Activated T-cell treated with anti-CD3 and anti-CD28 coated beads for 1 hour (primary cell): ENCODE results near the gene CLEC4C.

Source experiments
- DNase-seq: peaks from one replicate; pipeline ENCODE4 v3.0.0-alpha.2; 2020; ENCODE audit warnings: low read depth

CLEC4C gene

GRCh38 chr12:7723926-7724325, 23.2 kb downstream of the CLEC4C start:
- DNase-seq, result no peak

GRCh38 chr12:7719946-7720730, 27.0 kb downstream of the CLEC4C start:
- DNase-seq, result no peak

GRCh38 chr12:7716381-7716780, 30.8 kb downstream of the CLEC4C start:
- DNase-seq, result no peak

- no peak for DNase-seq
These were observed 34.2 kb downstream of the CLEC4C start for GRCh38 chr12:7712841-7713442.

GRCh38 chr12:7711133-7711532, 36.0 kb downstream of the CLEC4C start, which contains the start of gene DPPA3:
Gene DPPA3, plus strand, starts transcription at chr12:7711433. Its CDS starts 138 bp downstream, at chr12:7711571.
- no peak for DNase-seq

- DNase-seq, result no peak
These were observed 37.1 kb downstream of the CLEC4C start for GRCh38 chr12:7709969-7710675.

- DNase-seq, result no peak
These were observed 41.3 kb downstream of the CLEC4C start for GRCh38 chr12:7705846-7706245.

GRCh38 chr12:7695566-7696197, 51.5 kb downstream of the CLEC4C start, which contains the start of gene GDF3:
Gene GDF3, minus strand, starts transcription at chr12:7695775. Its CDS starts 47 bp downstream, at chr12:7695728.
- no peak for DNase-seq

GRCh38 chr12:7695237-7695560, 52.0 kb downstream of the CLEC4C start:
- DNase-seq, result no peak

GRCh38 chr12:7694556-7695236, 52.5 kb downstream of the CLEC4C start:
- no peak for DNase-seq

GRCh38 chr12:7693793-7694192, 53.4 kb downstream of the CLEC4C start:
- no peak for DNase-seq

GRCh38 chr12:7681535-7681934, 65.6 kb downstream of the CLEC4C start:
- no peak for DNase-seq
